Liver (tissue), 9 donors: ENCODE results near the gene RNPC3. TPM values are rescaled to one million over a fixed set of nuclear protein-coding genes. Genes with fewer than 3 reads are reported as not detected.

Source experiments
- DNase-seq: peaks from one replicate; pipeline ENCODE4 v3.0.0-alpha.2; 2017; ENCODE audit warnings: low spot score
- H3K27ac ChIP-seq, 2 donors: one replicate each; pipeline ENCODE4 v1.7.0; 2013; ENCODE audit warnings: inconsistent platforms in 2 of 2, low read length in 2 of 2, control low read depth in 1 of 2, low read depth in 1 of 2, mild to moderate bottlenecking in 1 of 2
- H3K27me3 ChIP-seq, 4 donors: one replicate each; pipeline versions ENCODE4 v1.6.1 to v1.7.0; 2013; ENCODE audit warnings: low read length in 3 of 4, inconsistent platforms in 1 of 4, mild to moderate bottlenecking in 1 of 4, moderate library complexity in 1 of 4; ENCODE audit not compliant: control insufficient read depth in 4 of 4, insufficient read depth in 4 of 4
- H3K36me3 ChIP-seq, 4 donors: one replicate each; pipeline versions ENCODE4 v1.6.1 to v1.7.0; 2013; ENCODE audit warnings: low read length in 3 of 4, mild to moderate bottlenecking in 3 of 4, low read depth in 1 of 4, moderate library complexity in 1 of 4; ENCODE audit not compliant: control insufficient read depth in 4 of 4, insufficient read depth in 3 of 4
- H3K4me1 ChIP-seq, 4 donors: one replicate each; pipeline versions ENCODE4 v1.6.1 to v1.7.0; 2013; ENCODE audit warnings: low read length in 3 of 4, mild to moderate bottlenecking in 3 of 4, moderate library complexity in 1 of 4; ENCODE audit not compliant: control insufficient read depth in 4 of 4, insufficient read depth in 4 of 4
- H3K4me3 ChIP-seq, 3 donors: one replicate each; pipeline versions ENCODE4 v1.6.1 to v1.7.0; 2013; ENCODE audit warnings: low read length in 3 of 3, control low read depth in 1 of 3, low read depth in 1 of 3, mild to moderate bottlenecking in 1 of 3
- H3K9ac ChIP-seq, 2 donors: one replicate each; pipeline ENCODE4 v1.7.0; 2013; ENCODE audit warnings: low read length in 2 of 2, mild to moderate bottlenecking in 2 of 2, moderate library complexity in 2 of 2, control low read depth in 1 of 2, low read depth in 1 of 2
- H3K9me3 ChIP-seq, 4 donors: one replicate each; pipeline versions ENCODE4 v1.6.1 to v1.7.0; 2013; ENCODE audit warnings: low read length in 3 of 4; ENCODE audit not compliant: control insufficient read depth in 4 of 4
- EGR1 ChIP-seq, 2 donors: IDR thresholded peaks; 2 replicates each; pipeline ENCODE4 v1.6.1; 2016 to 2018; ENCODE audit warnings: antibody characterized with exemption in 2 of 2, low read depth in 2 of 2
- FOXA1 ChIP-seq: IDR thresholded peaks from 2 replicates; pipeline ENCODE4 v1.6.1; 2016; ENCODE audit warnings: antibody characterized with exemption
- FOXA2 ChIP-seq: IDR thresholded peaks from 2 replicates; pipeline ENCODE4 v1.6.1; 2016; ENCODE audit warnings: antibody characterized with exemption
- GABPA ChIP-seq, 2 donors: IDR thresholded peaks in 1 of 2; conservative IDR thresholded peaks in 1 of 2; 2 replicates each; pipeline ENCODE4 v1.6.1; 2016; ENCODE audit warnings: antibody characterized with exemption in 2 of 2, mild to moderate bottlenecking in 1 of 2, moderate library complexity in 1 of 2
- HNF4A ChIP-seq, 2 donors: conservative IDR thresholded peaks; 2 replicates each; pipeline ENCODE4 v1.6.1; 2016; ENCODE audit warnings: antibody characterized with exemption in 2 of 2, mild to moderate bottlenecking in 2 of 2
- HNF4G ChIP-seq: IDR thresholded peaks from 2 replicates; pipeline ENCODE4 v1.6.1; 2016; ENCODE audit warnings: antibody characterized with exemption
- JUND ChIP-seq, 2 donors: IDR thresholded peaks; 2 replicates each; pipeline ENCODE4 v1.6.1; 2016; ENCODE audit warnings: antibody characterized with exemption in 2 of 2
- NR2F2 ChIP-seq: IDR thresholded peaks from 2 replicates; pipeline ENCODE4 v1.6.1; 2016; ENCODE audit warnings: antibody characterized with exemption
- RAD21 ChIP-seq, 2 donors: IDR thresholded peaks; 2 replicates each; pipeline ENCODE4 v1.6.1; 2016; ENCODE audit warnings: antibody characterized with exemption in 2 of 2, mild to moderate bottlenecking in 2 of 2
- RXRA ChIP-seq, 2 donors: IDR thresholded peaks; 2 replicates each; pipeline ENCODE4 v1.6.1; 2017 to 2018; ENCODE audit warnings: antibody characterized with exemption in 2 of 2, mild to moderate bottlenecking in 1 of 2
- SP1 ChIP-seq: IDR thresholded peaks from 2 replicates; pipeline ENCODE4 v1.6.1; 2018; ENCODE audit warnings: antibody characterized with exemption, mild to moderate bottlenecking
- TAF1 ChIP-seq: conservative IDR thresholded peaks from 2 replicates; pipeline ENCODE4 v1.6.1; 2016; ENCODE audit warnings: antibody characterized with exemption, mild to moderate bottlenecking
- YY1 ChIP-seq: IDR thresholded peaks from 2 replicates; pipeline ENCODE4 v1.6.1; 2016; ENCODE audit warnings: antibody characterized with exemption, mild to moderate bottlenecking
- WGBS: extraction: QIAGEN DNeasy Blood & Tissue Kit; methylation state at CpG from one replicate; pipeline ENCODE4 v1.1.7; 2013; 5-methylcytosine and 5-hydroxymethylcytosine counted together
- polyA plus RNA-seq, 2 donors: library from polyadenylated mRNA; stranded (reverse) in 1 of 2; unstranded in 1 of 2; fragments of 200-250 nt in 1 of 2; fragments of >200 nt in 1 of 2; fragmentation: Nextera tagmentation in 1 of 2; extraction: Ambion mirVana in 1 of 2; gene quantifications; one replicate each; pipeline versions ENCODE4 v1.2.1 to v1.2.3, GENCODE V29; 2013 to 2015
- total RNA-seq, 2 donors: library from RNA; depleted of rRNA; stranded (reverse); fragments of >200 nt; gene quantifications; one replicate each; pipeline ENCODE4 v1.2.3, GENCODE V29; 2014
- TF ChIP-seq, protein P1 (sequence below): IDR thresholded peaks from 2 replicates; pipeline ENCODE4 v1.6.1; 2016; ENCODE audit warnings: antibody characterized with exemption
- TF ChIP-seq, protein P2 (sequence below): IDR thresholded peaks from 2 replicates; pipeline ENCODE4 v1.6.1; 2016; ENCODE audit warnings: antibody characterized with exemption
- TF ChIP-seq, protein P3 (sequence below): IDR thresholded peaks from 2 replicates; pipeline ENCODE4 v1.6.1; 2016; ENCODE audit warnings: antibody characterized with exemption
- TF ChIP-seq, protein P4 (sequence below): fragments of 150-350 bp; IDR thresholded peaks from 2 replicates; pipeline ENCODE4 v1.5.1; 2017; ENCODE audit warnings: improper control_type of control experiment, low read depth, low read length; ENCODE audit not compliant: missing input control
- TF ChIP-seq, protein P5 (sequence below): IDR thresholded peaks from 2 replicates; pipeline ENCODE4 v1.6.1; 2016; ENCODE audit warnings: antibody characterized with exemption, mild to moderate bottlenecking
- donor health status: healthy.
- donor health status: healthy.
- donor health status: healthy.
- donor health status: healthy.
- donor health status: healthy.

Gene RNPC3
- total and polyA plus RNA-seq, 4 donors: 4.2 to 18.0 (median 9.6) TPM

DNA sequence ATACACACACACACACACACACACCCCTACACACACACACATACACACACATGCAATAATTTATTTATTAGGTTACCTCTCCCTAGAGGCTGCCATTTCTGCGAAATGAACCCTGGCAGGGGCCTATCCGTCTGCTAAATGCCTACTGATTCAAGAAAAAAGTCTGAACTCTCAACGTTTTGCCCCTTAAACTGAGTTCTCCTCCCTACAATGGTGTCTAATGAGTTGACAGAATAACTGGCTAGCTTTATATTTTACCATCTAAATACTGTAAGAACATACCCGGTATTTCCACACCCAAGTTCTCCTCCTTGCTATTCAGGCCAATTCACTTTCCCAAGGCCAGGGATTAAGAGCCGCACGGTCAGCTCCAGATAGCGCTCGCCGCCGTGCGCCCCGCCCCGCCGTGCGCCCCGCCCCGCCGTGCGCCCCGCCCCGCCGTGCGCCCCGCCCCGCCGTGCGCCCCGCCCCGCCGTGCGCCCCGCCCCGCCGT lies 339 bp upstream of the RNPC3 start:
- Histone ChIP-seq H3K27ac (no peak overlapping the region), H3K27me3 (no peaks in the 10 kb centered on the region), H3K9ac (no peak overlapping the region), H3K4me1 (peaks cover 5 to 19% (median 11%) of the 10 kb centered on the region in 4 donors), H3K36me3 (peaks cover 0 to under 1% (median 0%) of the 10 kb centered on the region in 4 donors), H3K4me3 (peak overlapping the region; percentile 24 to 50 (median 45)), H3K9me3 (no peaks in the 10 kb centered on the region)
- DNase-seq: peak; percentile 41
- TF ChIP-seq RXRA (IDR thresholded peaks at IDR 0.05) (peak; percentile 61 to 83), SP1 (peak; percentile 4), HNF4G (no peak), GABPA (IDR thresholded peaks at IDR 0.05 in 1 of 2, conservative IDR thresholded peaks at IDR 0.05 in 1 of 2) (no peak)
- 7% methylated on average over 24 of the region's 34 CpGs for WGBS

DNA sequence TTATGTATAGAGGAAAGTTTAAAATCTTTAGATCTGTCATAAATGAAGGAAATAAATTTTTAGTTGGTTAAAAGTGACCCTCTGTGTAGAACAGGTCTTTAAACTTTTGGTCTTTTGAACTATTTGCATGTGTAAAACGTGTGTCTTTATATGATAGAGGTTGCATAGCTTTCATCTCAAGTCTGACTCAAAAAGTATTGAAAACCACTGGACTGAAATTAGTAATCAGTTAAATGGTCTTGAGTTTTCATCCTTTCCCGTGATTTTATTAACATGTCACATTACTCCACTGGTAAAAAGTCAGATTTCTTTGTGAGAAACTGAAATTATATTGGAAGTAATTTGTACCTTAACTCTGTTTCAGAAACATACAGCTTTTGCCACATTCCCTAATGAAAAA lies 1.8 kb downstream of the RNPC3 start:
- H3K4me1 ChIP-seq: peaks cover 5 to 19% (median 11%) of the 10 kb centered on the region in 4 donors
- H3K27me3 ChIP-seq: no peaks in the 10 kb centered on the region
- no peak for DNase-seq
- no peak overlapping the region for H3K27ac ChIP-seq
- H3K36me3 ChIP-seq: peaks cover 0 to 7% (median 3%) of the 10 kb centered on the region in 4 donors
- H3K4me3 ChIP-seq: peak overlapping the region in 1 of 3 donors; percentile 17
- H3K9ac ChIP-seq: peak overlapping the region in 1 of 2 donors; percentile 42
- TF ChIP-seq HNF4G (no peak), JUND (IDR thresholded peaks at IDR 0.05) (no peak), HNF4A (conservative IDR thresholded peaks at IDR 0.05) (no peak), NR2F2 (no peak), FOXA1 (no peak), YY1 (no peak), EGR1 (IDR thresholded peaks at IDR 0.05; ENCODE audit: low read depth in 2 of 2) (no peak), TAF1 (no peak), RAD21 (IDR thresholded peaks at IDR 0.05) (no peak), GABPA (IDR thresholded peaks at IDR 0.05 in 1 of 2, conservative IDR thresholded peaks at IDR 0.05 in 1 of 2) (no peak), RXRA (IDR thresholded peaks at IDR 0.05) (no peak), FOXA2 (no peak), SP1 (no peak)
- TF ChIP-seq, protein P1, sequence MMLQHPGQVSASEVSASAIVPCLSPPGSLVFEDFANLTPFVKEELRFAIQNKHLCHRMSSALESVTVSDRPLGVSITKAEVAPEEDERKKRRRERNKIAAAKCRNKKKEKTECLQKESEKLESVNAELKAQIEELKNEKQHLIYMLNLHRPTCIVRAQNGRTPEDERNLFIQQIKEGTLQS: no peak
- TF ChIP-seq, protein P2, sequence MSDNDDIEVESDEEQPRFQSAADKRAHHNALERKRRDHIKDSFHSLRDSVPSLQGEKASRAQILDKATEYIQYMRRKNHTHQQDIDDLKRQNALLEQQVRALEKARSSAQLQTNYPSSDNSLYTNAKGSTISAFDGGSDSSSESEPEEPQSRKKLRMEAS: no peak
- TF ChIP-seq, protein P3, sequence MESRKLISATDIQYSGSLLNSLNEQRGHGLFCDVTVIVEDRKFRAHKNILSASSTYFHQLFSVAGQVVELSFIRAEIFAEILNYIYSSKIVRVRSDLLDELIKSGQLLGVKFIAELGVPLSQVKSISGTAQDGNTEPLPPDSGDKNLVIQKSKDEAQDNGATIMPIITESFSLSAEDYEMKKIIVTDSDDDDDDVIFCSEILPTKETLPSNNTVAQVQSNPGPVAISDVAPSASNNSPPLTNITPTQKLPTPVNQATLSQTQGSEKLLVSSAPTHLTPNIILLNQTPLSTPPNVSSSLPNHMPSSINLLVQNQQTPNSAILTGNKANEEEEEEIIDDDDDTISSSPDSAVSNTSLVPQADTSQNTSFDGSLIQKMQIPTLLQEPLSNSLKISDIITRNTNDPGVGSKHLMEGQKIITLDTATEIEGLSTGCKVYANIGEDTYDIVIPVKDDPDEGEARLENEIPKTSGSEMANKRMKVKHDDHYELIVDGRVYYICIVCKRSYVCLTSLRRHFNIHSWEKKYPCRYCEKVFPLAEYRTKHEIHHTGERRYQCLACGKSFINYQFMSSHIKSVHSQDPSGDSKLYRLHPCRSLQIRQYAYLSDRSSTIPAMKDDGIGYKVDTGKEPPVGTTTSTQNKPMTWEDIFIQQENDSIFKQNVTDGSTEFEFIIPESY: no peak
- TF ChIP-seq, protein P4, sequence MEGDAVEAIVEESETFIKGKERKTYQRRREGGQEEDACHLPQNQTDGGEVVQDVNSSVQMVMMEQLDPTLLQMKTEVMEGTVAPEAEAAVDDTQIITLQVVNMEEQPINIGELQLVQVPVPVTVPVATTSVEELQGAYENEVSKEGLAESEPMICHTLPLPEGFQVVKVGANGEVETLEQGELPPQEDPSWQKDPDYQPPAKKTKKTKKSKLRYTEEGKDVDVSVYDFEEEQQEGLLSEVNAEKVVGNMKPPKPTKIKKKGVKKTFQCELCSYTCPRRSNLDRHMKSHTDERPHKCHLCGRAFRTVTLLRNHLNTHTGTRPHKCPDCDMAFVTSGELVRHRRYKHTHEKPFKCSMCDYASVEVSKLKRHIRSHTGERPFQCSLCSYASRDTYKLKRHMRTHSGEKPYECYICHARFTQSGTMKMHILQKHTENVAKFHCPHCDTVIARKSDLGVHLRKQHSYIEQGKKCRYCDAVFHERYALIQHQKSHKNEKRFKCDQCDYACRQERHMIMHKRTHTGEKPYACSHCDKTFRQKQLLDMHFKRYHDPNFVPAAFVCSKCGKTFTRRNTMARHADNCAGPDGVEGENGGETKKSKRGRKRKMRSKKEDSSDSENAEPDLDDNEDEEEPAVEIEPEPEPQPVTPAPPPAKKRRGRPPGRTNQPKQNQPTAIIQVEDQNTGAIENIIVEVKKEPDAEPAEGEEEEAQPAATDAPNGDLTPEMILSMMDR: no peak
- TF ChIP-seq, protein P5, sequence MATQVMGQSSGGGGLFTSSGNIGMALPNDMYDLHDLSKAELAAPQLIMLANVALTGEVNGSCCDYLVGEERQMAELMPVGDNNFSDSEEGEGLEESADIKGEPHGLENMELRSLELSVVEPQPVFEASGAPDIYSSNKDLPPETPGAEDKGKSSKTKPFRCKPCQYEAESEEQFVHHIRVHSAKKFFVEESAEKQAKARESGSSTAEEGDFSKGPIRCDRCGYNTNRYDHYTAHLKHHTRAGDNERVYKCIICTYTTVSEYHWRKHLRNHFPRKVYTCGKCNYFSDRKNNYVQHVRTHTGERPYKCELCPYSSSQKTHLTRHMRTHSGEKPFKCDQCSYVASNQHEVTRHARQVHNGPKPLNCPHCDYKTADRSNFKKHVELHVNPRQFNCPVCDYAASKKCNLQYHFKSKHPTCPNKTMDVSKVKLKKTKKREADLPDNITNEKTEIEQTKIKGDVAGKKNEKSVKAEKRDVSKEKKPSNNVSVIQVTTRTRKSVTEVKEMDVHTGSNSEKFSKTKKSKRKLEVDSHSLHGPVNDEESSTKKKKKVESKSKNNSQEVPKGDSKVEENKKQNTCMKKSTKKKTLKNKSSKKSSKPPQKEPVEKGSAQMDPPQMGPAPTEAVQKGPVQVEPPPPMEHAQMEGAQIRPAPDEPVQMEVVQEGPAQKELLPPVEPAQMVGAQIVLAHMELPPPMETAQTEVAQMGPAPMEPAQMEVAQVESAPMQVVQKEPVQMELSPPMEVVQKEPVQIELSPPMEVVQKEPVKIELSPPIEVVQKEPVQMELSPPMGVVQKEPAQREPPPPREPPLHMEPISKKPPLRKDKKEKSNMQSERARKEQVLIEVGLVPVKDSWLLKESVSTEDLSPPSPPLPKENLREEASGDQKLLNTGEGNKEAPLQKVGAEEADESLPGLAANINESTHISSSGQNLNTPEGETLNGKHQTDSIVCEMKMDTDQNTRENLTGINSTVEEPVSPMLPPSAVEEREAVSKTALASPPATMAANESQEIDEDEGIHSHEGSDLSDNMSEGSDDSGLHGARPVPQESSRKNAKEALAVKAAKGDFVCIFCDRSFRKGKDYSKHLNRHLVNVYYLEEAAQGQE: no peak
- 53% methylated on average over 2 of the region's 2 CpGs for WGBS
- no peaks in the 10 kb centered on the region for H3K9me3 ChIP-seq
